ENCODE results near the gene CCDC197. TPM values are rescaled to one million over a fixed set of nuclear protein-coding genes. Genes with fewer than 3 reads are reported as not detected.

The CCDC197 gene
- total RNA-seq, 1 experiment from 2014 or later: not detected

DNA sequence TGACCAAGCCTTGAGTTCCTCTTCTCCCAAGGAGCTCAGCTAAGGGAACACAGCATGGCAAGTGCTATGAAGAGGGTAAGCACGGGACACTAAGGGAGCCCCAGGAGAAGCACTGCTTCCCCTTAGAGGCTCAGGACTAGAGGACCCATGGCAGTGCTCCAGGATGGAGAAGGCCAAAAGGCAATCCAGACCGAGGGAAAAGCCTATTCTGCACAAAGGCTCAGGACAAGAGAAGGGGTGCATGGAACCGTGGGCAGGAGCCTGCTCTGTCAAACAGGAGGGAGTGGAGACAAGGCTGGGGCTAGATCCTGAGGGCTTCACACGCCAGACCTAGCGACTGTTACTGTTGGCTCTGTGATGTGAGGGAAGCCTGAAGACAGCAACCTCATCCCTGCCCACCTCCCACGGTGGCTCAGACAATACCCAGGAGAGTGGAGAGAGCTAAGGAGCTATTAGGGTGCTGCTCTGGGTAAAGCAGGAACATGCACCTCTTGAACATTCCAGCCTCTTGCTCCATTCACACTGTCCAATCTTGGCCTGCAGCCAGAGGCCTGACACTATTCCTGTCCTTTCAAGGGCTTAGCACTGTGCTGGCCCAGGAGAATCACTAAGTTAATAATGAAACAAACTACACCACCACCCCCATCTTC lies 53.3 kb downstream of the CCDC197 start:
- Mint-ChIP-seq H3K4me3 (no peak overlapping the region), H3K9me3 (no peaks in the 10 kb centered on the region), H3K27ac (no peak overlapping the region), H3K27me3 (ENCODE audit: low read depth) (no peaks in the 10 kb centered on the region), H3K4me1 (peaks cover 11% of the 10 kb centered on the region), H3K36me3 (peaks cover 70% of the 10 kb centered on the region)
- ATAC-seq (no peak), DNase-seq (ENCODE audit: low spot score) (no peak)
- no peak for TF ChIP-seq MXD4 (CRISPR knock-in tag; IDR thresholded peaks at IDR 0.05; ENCODE audit: borderline replicate concordance)
- CTCF ChIA-PET: interaction anchor here (0.6 to 4.0 kb wide), 10 partner anchors 14 to 257 kb away, joined by 3 to 31 read pairs (median 7); partner anchors contain the start of genes DDX24, IFI27L1 and IFI27L2
- POLR2A ChIA-PET: interaction anchor here (0.7 kb wide), 1 partner anchor 332 kb away, joined by 3 read pairs; no protein-coding TSS in a partner anchor

DNA sequence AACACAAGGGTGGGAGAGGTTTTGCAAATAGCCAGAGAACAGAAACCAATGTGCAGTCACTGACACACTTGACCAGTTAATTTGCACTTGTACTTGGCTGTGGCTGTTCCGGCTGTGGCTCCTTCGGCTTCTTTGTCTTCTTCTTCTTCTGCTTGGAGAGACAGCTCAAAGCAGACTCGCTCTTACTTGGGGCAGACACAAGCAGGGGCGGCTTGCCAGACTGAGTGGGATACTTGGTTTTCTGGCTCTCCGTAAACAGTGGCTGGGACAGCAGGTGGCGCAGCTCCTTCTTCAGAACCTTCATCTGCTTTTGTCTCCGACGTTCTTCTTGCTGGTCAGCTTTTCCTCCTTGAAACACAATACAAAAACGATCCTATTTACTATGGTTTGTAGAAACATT lies 54.0 kb downstream of the CCDC197 start:
- Mint-ChIP-seq H3K36me3 (peaks cover 77% of the 10 kb centered on the region), H3K4me1 (peaks cover 11% of the 10 kb centered on the region), H3K27me3 (ENCODE audit: low read depth) (no peaks in the 10 kb centered on the region), H3K9me3 (no peaks in the 10 kb centered on the region), H3K4me3 (no peak overlapping the region), H3K27ac (peak overlapping the region; percentile 17; the same call in 1 of the 2 replicates)
- ChIA-PET CTCF (interaction anchor here (0.7 to 4.0 kb wide), 10 partner anchors 13 to 256 kb away, joined by 4 to 46 read pairs (median 7); partner anchors contain the start of genes DDX24, IFI27L1 and IFI27L2), POLR2A (interaction anchor here (1.0 kb wide), 1 partner anchor 74 kb away, joined by 3 read pairs; no protein-coding TSS in a partner anchor)
- TF ChIP-seq, protein P1, sequence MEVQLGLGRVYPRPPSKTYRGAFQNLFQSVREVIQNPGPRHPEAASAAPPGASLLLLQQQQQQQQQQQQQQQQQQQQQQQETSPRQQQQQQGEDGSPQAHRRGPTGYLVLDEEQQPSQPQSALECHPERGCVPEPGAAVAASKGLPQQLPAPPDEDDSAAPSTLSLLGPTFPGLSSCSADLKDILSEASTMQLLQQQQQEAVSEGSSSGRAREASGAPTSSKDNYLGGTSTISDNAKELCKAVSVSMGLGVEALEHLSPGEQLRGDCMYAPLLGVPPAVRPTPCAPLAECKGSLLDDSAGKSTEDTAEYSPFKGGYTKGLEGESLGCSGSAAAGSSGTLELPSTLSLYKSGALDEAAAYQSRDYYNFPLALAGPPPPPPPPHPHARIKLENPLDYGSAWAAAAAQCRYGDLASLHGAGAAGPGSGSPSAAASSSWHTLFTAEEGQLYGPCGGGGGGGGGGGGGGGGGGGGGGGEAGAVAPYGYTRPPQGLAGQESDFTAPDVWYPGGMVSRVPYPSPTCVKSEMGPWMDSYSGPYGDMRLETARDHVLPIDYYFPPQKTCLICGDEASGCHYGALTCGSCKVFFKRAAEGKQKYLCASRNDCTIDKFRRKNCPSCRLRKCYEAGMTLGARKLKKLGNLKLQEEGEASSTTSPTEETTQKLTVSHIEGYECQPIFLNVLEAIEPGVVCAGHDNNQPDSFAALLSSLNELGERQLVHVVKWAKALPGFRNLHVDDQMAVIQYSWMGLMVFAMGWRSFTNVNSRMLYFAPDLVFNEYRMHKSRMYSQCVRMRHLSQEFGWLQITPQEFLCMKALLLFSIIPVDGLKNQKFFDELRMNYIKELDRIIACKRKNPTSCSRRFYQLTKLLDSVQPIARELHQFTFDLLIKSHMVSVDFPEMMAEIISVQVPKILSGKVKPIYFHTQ (CRISPR knock-in tag; IDR thresholded peaks at IDR 0.05): no peak
- TF ChIP-seq, protein P2, sequence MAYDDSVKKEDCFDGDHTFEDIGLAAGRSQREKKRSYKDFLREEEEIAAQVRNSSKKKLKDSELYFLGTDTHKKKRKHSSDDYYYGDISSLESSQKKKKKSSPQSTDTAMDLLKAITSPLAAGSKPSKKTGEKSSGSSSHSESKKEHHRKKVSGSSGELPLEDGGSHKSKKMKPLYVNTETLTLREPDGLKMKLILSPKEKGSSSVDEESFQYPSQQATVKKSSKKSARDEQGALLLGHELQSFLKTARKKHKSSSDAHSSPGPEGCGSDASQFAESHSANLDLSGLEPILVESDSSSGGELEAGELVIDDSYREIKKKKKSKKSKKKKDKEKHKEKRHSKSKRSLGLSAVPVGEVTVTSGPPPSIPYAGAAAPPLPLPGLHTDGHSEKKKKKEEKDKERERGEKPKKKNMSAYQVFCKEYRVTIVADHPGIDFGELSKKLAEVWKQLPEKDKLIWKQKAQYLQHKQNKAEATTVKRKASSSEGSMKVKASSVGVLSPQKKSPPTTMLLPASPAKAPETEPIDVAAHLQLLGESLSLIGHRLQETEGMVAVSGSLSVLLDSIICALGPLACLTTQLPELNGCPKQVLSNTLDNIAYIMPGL (CRISPR knock-in tag; IDR thresholded peaks at IDR 0.05): no peak
- TF ChIP-seq, protein P3, sequence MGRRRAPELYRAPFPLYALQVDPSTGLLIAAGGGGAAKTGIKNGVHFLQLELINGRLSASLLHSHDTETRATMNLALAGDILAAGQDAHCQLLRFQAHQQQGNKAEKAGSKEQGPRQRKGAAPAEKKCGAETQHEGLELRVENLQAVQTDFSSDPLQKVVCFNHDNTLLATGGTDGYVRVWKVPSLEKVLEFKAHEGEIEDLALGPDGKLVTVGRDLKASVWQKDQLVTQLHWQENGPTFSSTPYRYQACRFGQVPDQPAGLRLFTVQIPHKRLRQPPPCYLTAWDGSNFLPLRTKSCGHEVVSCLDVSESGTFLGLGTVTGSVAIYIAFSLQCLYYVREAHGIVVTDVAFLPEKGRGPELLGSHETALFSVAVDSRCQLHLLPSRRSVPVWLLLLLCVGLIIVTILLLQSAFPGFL (CRISPR knock-in tag; IDR thresholded peaks at IDR 0.05; ENCODE audit: borderline replicate concordance): no peak
- no peak for TF ChIP-seq SMAD3 (CRISPR knock-in tag; IDR thresholded peaks at IDR 0.05; ENCODE audit: borderline replicate concordance)
- TF ChIP-seq CREB1 (CRISPR knock-in tag; IDR thresholded peaks at IDR 0.05): no peak
- no peak for TF ChIP-seq SP1 (CRISPR knock-in tag; conservative IDR thresholded peaks at IDR 0.05)
- TF ChIP-seq RORB (CRISPR knock-in tag; IDR thresholded peaks at IDR 0.05): no peak
- no peak for TF ChIP-seq NFE2L1 (CRISPR knock-in tag; IDR thresholded peaks at IDR 0.05)
- TF ChIP-seq, protein P4, sequence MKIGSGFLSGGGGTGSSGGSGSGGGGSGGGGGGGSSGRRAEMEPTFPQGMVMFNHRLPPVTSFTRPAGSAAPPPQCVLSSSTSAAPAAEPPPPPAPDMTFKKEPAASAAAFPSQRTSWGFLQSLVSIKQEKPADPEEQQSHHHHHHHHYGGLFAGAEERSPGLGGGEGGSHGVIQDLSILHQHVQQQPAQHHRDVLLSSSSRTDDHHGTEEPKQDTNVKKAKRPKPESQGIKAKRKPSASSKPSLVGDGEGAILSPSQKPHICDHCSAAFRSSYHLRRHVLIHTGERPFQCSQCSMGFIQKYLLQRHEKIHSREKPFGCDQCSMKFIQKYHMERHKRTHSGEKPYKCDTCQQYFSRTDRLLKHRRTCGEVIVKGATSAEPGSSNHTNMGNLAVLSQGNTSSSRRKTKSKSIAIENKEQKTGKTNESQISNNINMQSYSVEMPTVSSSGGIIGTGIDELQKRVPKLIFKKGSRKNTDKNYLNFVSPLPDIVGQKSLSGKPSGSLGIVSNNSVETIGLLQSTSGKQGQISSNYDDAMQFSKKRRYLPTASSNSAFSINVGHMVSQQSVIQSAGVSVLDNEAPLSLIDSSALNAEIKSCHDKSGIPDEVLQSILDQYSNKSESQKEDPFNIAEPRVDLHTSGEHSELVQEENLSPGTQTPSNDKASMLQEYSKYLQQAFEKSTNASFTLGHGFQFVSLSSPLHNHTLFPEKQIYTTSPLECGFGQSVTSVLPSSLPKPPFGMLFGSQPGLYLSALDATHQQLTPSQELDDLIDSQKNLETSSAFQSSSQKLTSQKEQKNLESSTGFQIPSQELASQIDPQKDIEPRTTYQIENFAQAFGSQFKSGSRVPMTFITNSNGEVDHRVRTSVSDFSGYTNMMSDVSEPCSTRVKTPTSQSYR (CRISPR knock-in tag; IDR thresholded peaks at IDR 0.05): no peak
- ATAC-seq (peak; percentile 81), DNase-seq (ENCODE audit: low spot score) (peak; percentile 50)

DNA sequence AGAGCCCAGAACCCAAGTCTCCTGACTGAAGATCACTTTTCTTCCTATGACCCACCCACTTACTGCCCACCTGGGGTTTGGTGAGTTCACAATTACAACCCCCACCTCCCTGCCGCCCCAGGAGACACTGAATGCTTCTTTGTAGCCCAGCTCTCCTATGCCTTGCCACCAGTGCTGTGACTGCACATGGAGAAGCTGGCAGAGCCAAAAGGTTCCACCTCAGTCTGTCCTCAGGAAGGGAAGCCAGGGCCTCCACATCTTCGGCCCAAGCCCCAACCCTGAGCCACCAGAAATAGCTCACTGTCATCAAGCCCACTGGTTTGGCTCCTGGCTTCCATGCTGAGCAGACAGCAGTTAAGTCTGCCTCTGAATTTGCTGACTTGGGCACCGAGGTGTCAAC lies 54.7 kb downstream of the CCDC197 start:
- DNase-seq (ENCODE audit: low spot score): no peak
- H3K27ac Mint-ChIP-seq: peak overlapping the region; percentile 17
- H3K4me1 Mint-ChIP-seq: peaks cover 11% of the 10 kb centered on the region
- CTCF ChIA-PET: interaction anchor here (0.6 to 4.0 kb wide), 12 partner anchors 12 to 273 kb away, joined by 3 to 46 read pairs (median 7); partner anchors contain the start of genes DDX24, IFI27L1 and IFI27L2
- no peak overlapping the region for H3K4me3 Mint-ChIP-seq
- H3K36me3 Mint-ChIP-seq: peaks cover 84% of the 10 kb centered on the region
- H3K27me3 Mint-ChIP-seq (ENCODE audit: low read depth): no peaks in the 10 kb centered on the region
- POLR2A ChIA-PET: interaction anchor here (1.0 kb wide), 1 partner anchor 73 kb away, joined by 3 read pairs; no protein-coding TSS in a partner anchor
- no peak; the same call in 1 of the 2 replicates for ATAC-seq
- H3K9me3 Mint-ChIP-seq: no peaks in the 10 kb centered on the region
- TF ChIP-seq, protein P5, sequence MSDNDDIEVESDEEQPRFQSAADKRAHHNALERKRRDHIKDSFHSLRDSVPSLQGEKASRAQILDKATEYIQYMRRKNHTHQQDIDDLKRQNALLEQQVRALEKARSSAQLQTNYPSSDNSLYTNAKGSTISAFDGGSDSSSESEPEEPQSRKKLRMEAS (CRISPR knock-in tag; IDR thresholded peaks at IDR 0.05): no peak
- no peak for TF ChIP-seq ZNF219 (CRISPR knock-in tag; IDR thresholded peaks at IDR 0.05; ENCODE audit: borderline replicate concordance)
- TF ChIP-seq, protein P6, sequence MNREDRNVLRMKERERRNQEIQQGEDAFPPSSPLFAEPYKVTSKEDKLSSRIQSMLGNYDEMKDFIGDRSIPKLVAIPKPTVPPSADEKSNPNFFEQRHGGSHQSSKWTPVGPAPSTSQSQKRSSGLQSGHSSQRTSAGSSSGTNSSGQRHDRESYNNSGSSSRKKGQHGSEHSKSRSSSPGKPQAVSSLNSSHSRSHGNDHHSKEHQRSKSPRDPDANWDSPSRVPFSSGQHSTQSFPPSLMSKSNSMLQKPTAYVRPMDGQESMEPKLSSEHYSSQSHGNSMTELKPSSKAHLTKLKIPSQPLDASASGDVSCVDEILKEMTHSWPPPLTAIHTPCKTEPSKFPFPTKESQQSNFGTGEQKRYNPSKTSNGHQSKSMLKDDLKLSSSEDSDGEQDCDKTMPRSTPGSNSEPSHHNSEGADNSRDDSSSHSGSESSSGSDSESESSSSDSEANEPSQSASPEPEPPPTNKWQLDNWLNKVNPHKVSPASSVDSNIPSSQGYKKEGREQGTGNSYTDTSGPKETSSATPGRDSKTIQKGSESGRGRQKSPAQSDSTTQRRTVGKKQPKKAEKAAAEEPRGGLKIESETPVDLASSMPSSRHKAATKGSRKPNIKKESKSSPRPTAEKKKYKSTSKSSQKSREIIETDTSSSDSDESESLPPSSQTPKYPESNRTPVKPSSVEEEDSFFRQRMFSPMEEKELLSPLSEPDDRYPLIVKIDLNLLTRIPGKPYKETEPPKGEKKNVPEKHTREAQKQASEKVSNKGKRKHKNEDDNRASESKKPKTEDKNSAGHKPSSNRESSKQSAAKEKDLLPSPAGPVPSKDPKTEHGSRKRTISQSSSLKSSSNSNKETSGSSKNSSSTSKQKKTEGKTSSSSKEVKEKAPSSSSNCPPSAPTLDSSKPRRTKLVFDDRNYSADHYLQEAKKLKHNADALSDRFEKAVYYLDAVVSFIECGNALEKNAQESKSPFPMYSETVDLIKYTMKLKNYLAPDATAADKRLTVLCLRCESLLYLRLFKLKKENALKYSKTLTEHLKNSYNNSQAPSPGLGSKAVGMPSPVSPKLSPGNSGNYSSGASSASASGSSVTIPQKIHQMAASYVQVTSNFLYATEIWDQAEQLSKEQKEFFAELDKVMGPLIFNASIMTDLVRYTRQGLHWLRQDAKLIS (CRISPR knock-in tag; IDR thresholded peaks at IDR 0.05; ENCODE audit: borderline replicate concordance): no peak
- TF ChIP-seq, protein P7, sequence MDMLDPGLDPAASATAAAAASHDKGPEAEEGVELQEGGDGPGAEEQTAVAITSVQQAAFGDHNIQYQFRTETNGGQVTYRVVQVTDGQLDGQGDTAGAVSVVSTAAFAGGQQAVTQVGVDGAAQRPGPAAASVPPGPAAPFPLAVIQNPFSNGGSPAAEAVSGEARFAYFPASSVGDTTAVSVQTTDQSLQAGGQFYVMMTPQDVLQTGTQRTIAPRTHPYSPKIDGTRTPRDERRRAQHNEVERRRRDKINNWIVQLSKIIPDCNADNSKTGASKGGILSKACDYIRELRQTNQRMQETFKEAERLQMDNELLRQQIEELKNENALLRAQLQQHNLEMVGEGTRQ (CRISPR knock-in tag; IDR thresholded peaks at IDR 0.05): no peak
- TF ChIP-seq MXD4 (CRISPR knock-in tag; IDR thresholded peaks at IDR 0.05; ENCODE audit: borderline replicate concordance): no peak

Data from WTC11 (cell line).